Psoas muscle (tissue), 8 donors: Measurements from ENCODE around the gene ZNG1F. TPM values are rescaled to one million over a fixed set of nuclear protein-coding genes. Genes with fewer than 3 reads are reported as not detected.
"Not testable (repeated sequence)": the region's sequence is repeated elsewhere in the genome, so short reads cannot be mapped to it uniquely, and the experiment has no call there.

Experiments used
- ATAC-seq, 4 donors: fragments of 200-7000 bp; cut with Tn5 transposase; one replicate each; pipeline ENCODE4 v1.9.1; 2020; ENCODE audit warnings: moderate library complexity in 3 of 4, mild to moderate bottlenecking in 2 of 4
- DNase-seq, 2 donors: peaks; one replicate each; pipeline ENCODE4 v3.0.0-alpha.2; 2020
- H3K27ac ChIP-seq: fragments of 200-600 bp; one replicate; pipeline ENCODE4 v1.8.0; 2022
- H3K27me3 ChIP-seq, 3 donors: fragments of 200-600 bp in 1 of 3; one replicate each; pipeline versions ENCODE4 v1.6.1 to v1.8.0; 2013 to 2022; ENCODE audit warnings: low read length in 2 of 3, mild to moderate bottlenecking in 2 of 3, moderate library complexity in 1 of 3; ENCODE audit not compliant: insufficient read depth in 3 of 3
- H3K36me3 ChIP-seq, 2 donors: fragments of 200-600 bp in 1 of 2; one replicate each; pipeline versions ENCODE4 v1.6.1 to v1.8.0; 2013 to 2022; ENCODE audit warnings: low read depth in 1 of 2, mild to moderate bottlenecking in 1 of 2, moderate library complexity in 1 of 2; ENCODE audit not compliant: insufficient read depth in 1 of 2
- H3K4me1 ChIP-seq: fragments of 200-600 bp; one replicate; pipeline ENCODE4 v1.8.0; 2022
- H3K4me3 ChIP-seq: fragments of 200-600 bp; one replicate; pipeline ENCODE4 v1.8.0; 2022; ENCODE audit warnings: mild to moderate bottlenecking
- H3K9me3 ChIP-seq: fragments of 200-600 bp; one replicate; pipeline ENCODE4 v1.8.0; 2022
- WGBS, 3 donors: extraction: QIAGEN DNeasy Blood & Tissue Kit; methylation state at CpG; one replicate each; pipeline versions ENCODE4 v1.1.6 to v1.1.7; 2013; 5-methylcytosine and 5-hydroxymethylcytosine counted together
- intact Hi-C, 2 donors: fragments of 100-400 bp; cut with DNase I; formaldehyde crosslinking; loops; one replicate each; pipeline versions ENCODE4 v1.11.0 to v1.14.2; 2022
- long read RNA-seq, 2 donors: library from polyadenylated mRNA; unstranded; transcript quantifications; one replicate each; pipeline ENCODE4 v2.0.0, GENCODE V29; 2021
- polyA plus RNA-seq, 3 donors: library from polyadenylated mRNA; stranded (reverse); fragments of 200-250 nt; gene quantifications; one replicate each; pipeline ENCODE4 v1.2.3, GENCODE V29; 2013
- total RNA-seq, 4 donors: library from RNA; stranded (reverse); fragmentation: NEBNext Ultra II Directional in 2 of 4; extraction: Animal tissue kit (Norgen Biotek cat#: 25700) in 2 of 4; gene quantifications; one replicate each; pipeline versions ENCODE4 v1.2.1 to v1.2.4, GENCODE V29; 2021 to 2023
- donor health status: healthy with polysubstance abuse.
- donor health status: DM: no; HTN: no; CAD: no; lungs with moderate emphysema.
- donor health status: Bipolar disorder and iron deficiency.
- donor health status: healthy.
- donor health status: DM: yes; HTN: yes; CAD: no.
- donor health status: DM: no; HTN: no; CAD: no.
- donor health status: DM: no; HTN: no; CAD: no.
- donor health status: DM: yes; HTN: yes; CAD: no.

The ZNG1F gene
- 1 to 10 TPM in 3 of 4 donors, under 1 TPM in 1; 0.32 to 1.9 (median 1.6) TPM for total RNA-seq
- 1 to 10 TPM; 3.5 to 3.8 (median 3.7) TPM for polyA plus RNA-seq
- long read RNA-seq, donor 1, partial matches to known transcripts: 3 of 4 reads
- long read RNA-seq, donor 1, other reads (novel, unspliced or antisense): 1 of 4 reads
- long read RNA-seq, donor 2, partial matches to known transcripts: 2 of 3 reads
- long read RNA-seq, donor 2, other reads (novel, unspliced or antisense): 1 of 3 reads

- H3K9me3 ChIP-seq, H3K27me3 ChIP-seq, intact Hi-C loops, H3K27ac ChIP-seq, ATAC-seq, H3K4me3 ChIP-seq, H3K4me1 ChIP-seq, DNase-seq, H3K36me3 ChIP-seq: not testable (repeated sequence)
- no CpG with 5 or more reads among the region's 31 CpGs for WGBS, 3 donors
Measured at GRCh38 chr9:41189217-41189616, at the start of gene ZNG1F. ZNG1F (minus strand) TSS chr9:41189317; CDS start chr9:41189258, 59 bp downstream.

GRCh38 chr9:41237110-41237749 is 48.1 kb upstream of the ZNG1F start:
- H3K27me3 ChIP-seq, H3K27ac ChIP-seq, H3K4me3 ChIP-seq, intact Hi-C loops, ATAC-seq, H3K9me3 ChIP-seq, H3K36me3 ChIP-seq, H3K4me1 ChIP-seq: not testable (repeated sequence)
- 47 to 68% (median 57%) methylated on average over 40 to 48 of the region's 51 CpGs for whole genome bisulfite sequencing, 3 donors
- peak in 1 of 2 donors; percentile 48 for DNase-seq

DNA sequence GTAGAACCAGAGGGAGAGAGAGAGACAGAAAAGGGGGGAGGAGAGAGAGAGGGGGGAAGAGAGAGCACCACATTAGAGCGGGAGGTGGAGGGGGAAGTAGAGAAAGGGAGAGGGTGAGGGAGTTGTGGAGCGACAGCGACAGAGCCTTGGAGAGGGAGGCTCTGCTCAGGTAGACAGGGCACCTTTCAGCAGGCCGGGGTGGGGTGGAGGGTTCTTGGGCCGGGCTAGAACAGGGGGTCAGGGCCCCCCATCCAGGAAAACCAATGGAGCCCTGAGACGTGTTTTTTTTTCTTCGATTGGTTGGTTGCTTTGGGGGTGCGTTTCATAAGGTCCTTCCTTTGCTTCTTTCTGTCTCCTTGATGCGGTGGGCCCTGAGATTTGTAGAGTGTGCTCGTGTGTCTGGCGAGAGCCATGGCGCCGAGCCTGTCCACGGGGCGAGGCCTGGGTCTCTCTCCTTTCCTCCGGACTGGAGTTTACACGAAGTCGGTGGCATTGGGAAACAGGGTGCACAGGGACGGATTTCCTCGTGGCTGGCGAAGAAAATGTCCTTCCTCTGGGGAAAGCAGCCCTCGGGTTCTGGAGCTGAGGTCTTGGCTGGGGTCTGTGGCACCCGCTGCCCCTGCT is 47.5 kb upstream of the ZNG1F start:
- H3K4me1 ChIP-seq, H3K27ac ChIP-seq, H3K9me3 ChIP-seq, H3K36me3 ChIP-seq, H3K27me3 ChIP-seq, intact Hi-C loops, H3K4me3 ChIP-seq, ATAC-seq: not testable (repeated sequence)
- DNase-seq: peak in 1 of 2 donors; percentile 26
- 71 to 79% (median 72%) methylated on average over 23 of the region's 23 CpGs for WGBS, 3 donors

- intact Hi-C loops, H3K27me3 ChIP-seq, H3K9me3 ChIP-seq, H3K4me3 ChIP-seq, H3K4me1 ChIP-seq, H3K36me3 ChIP-seq, H3K27ac ChIP-seq: not testable (repeated sequence)
- 65 to 73% (median 67%) methylated on average over 45 to 55 of the region's 55 CpGs for WGBS, 3 donors
- peak in 1 of 4 donors; percentile 57 for ATAC-seq
- DNase-seq: peak in 1 of 2 donors; percentile 61
Measured at GRCh38 chr9:41234811-41235805, 46.0 kb upstream of the ZNG1F start.

- DNase-seq, intact Hi-C loops: not testable (repeated sequence)
Measured at GRCh38 chr9:41234221-41234620, 45.1 kb upstream of the ZNG1F start.

GRCh38 chr9:41232326-41232725 is 43.2 kb upstream of the ZNG1F start:
- H3K4me1 ChIP-seq, H3K4me3 ChIP-seq, intact Hi-C loops, DNase-seq, H3K36me3 ChIP-seq, H3K27me3 ChIP-seq, H3K27ac ChIP-seq, H3K9me3 ChIP-seq: not testable (repeated sequence)
- peak; percentile 26 to 47 (median 41) for ATAC-seq
- 81 to 83% (median 83%) methylated on average over 10 of the region's 10 CpGs for WGBS, 3 donors

More at GRCh38 chr9:41234221-41234620, 45.1 kb upstream of the ZNG1F start:
- not testable (repeated sequence) for ATAC-seq, H3K4me1 ChIP-seq, H3K9me3 ChIP-seq, H3K4me3 ChIP-seq, H3K27ac ChIP-seq, H3K27me3 ChIP-seq, H3K36me3 ChIP-seq
- WGBS, 3 donors: 50 to 63% (median 57%) methylated on average over 3 of the region's 3 CpGs

DNA sequence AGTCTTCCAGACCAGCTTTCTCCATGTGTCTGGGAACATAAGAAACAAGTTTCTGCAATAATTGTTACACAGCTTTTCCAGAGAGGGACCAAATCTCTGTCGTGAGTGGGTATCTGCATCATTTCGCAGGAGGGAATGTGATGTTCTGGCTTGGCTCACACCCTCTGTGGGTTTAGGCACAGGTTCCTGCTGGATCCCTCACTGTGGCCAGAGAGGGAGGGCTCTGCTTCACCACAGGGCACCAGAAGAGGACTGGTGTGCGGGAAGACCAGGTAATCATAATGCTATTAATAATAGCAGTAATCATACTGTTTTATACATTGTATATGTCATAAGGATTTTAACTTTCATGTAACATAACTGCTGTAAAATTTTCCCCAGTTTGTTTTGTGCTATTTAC is 41.3 kb upstream of the ZNG1F start:
- H3K9me3 ChIP-seq, H3K4me3 ChIP-seq, H3K36me3 ChIP-seq, H3K4me1 ChIP-seq, DNase-seq, H3K27me3 ChIP-seq, intact Hi-C loops, H3K27ac ChIP-seq: not testable (repeated sequence)
- ATAC-seq: peak in 1 of 4 donors; percentile 56
- WGBS, 3 donors: 58 to 62% (median 59%) methylated on average over 3 of the region's 3 CpGs
